ENCODE measurements around the gene XXYLT1.

DNA sequence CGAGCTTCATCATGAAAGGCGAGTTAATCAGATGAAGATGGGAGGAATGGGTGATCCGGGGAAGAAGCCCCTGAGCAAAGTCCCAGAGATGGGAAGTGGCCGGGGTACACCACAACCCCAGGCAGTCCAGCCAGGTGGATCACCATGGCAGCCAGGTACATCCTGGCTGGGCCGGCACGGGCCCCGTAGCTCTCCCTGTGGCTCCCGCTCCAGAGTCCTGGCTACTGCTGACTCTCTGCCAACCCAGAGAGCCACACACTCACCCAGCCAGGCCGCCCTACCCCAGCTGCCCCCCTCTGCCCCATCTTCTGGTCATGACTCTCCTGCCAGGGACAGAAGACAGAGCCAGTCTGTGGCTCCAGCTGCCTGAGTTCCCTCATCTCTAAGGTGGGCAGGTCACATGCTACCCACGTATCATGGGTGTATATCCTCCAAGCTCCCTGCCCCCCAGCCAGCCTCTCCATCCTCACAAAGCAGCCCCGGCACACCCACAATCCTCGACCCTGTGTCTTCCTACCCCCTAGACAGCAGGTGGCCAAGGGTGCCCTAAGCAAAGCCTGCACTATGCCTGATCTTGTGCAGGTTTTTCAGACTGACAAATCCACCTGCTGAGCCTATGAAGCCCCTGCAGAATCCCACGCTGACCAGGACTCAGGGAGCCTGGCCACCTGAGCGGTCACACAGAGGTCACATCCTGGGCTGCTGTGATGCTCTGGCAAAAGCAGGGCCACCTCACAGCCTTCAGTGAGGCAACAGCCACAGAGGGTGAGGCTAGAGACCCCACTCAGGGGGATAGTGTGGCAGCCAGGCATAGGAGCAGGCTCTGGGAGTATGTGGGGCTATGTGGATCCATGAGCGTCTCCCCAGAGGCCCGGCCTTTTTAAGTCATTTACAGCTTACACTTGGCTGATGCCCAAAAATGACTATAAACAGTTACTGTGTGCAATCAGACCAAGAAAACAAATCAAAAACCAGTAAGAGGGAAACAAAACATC lies 13.2 kb downstream of the XXYLT1 start:
- TF ChIP-seq, protein P1, sequence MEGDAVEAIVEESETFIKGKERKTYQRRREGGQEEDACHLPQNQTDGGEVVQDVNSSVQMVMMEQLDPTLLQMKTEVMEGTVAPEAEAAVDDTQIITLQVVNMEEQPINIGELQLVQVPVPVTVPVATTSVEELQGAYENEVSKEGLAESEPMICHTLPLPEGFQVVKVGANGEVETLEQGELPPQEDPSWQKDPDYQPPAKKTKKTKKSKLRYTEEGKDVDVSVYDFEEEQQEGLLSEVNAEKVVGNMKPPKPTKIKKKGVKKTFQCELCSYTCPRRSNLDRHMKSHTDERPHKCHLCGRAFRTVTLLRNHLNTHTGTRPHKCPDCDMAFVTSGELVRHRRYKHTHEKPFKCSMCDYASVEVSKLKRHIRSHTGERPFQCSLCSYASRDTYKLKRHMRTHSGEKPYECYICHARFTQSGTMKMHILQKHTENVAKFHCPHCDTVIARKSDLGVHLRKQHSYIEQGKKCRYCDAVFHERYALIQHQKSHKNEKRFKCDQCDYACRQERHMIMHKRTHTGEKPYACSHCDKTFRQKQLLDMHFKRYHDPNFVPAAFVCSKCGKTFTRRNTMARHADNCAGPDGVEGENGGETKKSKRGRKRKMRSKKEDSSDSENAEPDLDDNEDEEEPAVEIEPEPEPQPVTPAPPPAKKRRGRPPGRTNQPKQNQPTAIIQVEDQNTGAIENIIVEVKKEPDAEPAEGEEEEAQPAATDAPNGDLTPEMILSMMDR (optimal IDR thresholded peaks at IDR 0.05 in 1 of 3, IDR thresholded peaks at IDR 0.05 in 1 of 3, conservative IDR thresholded peaks at IDR 0.05 in 1 of 3; ENCODE audit: extremely low read depth in 1 of 3, insufficient read depth in 2 of 3, low read length in 3 of 3): no peak
- no peak for TF ChIP-seq EZH2 (IDR thresholded peaks at IDR 0.05; ENCODE audit: low read length)
